ENCODE measurements around the gene ACAD10. TPM values are rescaled to one million over a fixed set of nuclear protein-coding genes. Genes with fewer than 3 reads are reported as not detected.

ACAD10 gene
- 4.9 TPM for polyA plus RNA-seq (2013, experiment 1 of 2)
- polyA plus RNA-seq (2013, experiment 2 of 2), result 5.2 TPM

- peak within 1 kb of the TSS; percentile 50 for H3K4ac ChIP-seq (ENCODE audit: low read depth, low read length)
- no peak within 1 kb of the TSS for H2BK120ac ChIP-seq (ENCODE audit: low read depth, low read length)
- peak within 1 kb of the TSS; percentile 76 for H2AK5ac ChIP-seq (ENCODE audit: low read length)
- H3K4me2 ChIP-seq (ENCODE audit: low read length), result peak within 1 kb of the TSS; percentile 83
- H3K18ac ChIP-seq (ENCODE audit: low read length), result no peak within 1 kb of the TSS
- peak within 1 kb of the TSS; percentile 72 for H3K27ac ChIP-seq (ENCODE audit: low read depth, low read length)
- WGBS (ENCODE audit: extremely low coverage, insufficient coverage, low lambda C conversion rate), result no CpG with 5 or more reads among the region's 63 CpGs
- H3K9ac ChIP-seq (ENCODE audit: low read length), result peak within 1 kb of the TSS; percentile 97
- H3K23ac ChIP-seq (ENCODE audit: low read length), result peak within 1 kb of the TSS; percentile 67
- no peak within 1 kb of the TSS for H4K8ac ChIP-seq (ENCODE audit: low read depth, low read length)
- no peaks in the 10 kb centered on the region for H3K27me3 ChIP-seq (ENCODE audit: insufficient read depth, low read length, poor library complexity)
- peak within 1 kb of the TSS; percentile 35 for H2BK5ac ChIP-seq (ENCODE audit: low read length)
- H3K4me3 ChIP-seq (ENCODE audit: low read length), result peak within 1 kb of the TSS; percentile 100
- H3K79me2 ChIP-seq (ENCODE audit: control insufficient read depth, insufficient read depth, low read length), result peaks cover 18% of the 10 kb centered on the region
- DNase-seq, result peak; percentile 97
- peaks cover 14% of the 10 kb centered on the region for H3K79me1 ChIP-seq (ENCODE audit: low read length)
- peak within 1 kb of the TSS; percentile 97 for H3K56ac ChIP-seq (ENCODE audit: low read length)
- no peak within 1 kb of the TSS for H2BK15ac ChIP-seq (replicated peaks; ENCODE audit: low read depth)
- peaks cover 3% of the 10 kb centered on the region for H3K4me1 ChIP-seq (ENCODE audit: control insufficient read depth, low read depth, low read length)
- peaks cover 2% of the 10 kb centered on the region for H3K36me3 ChIP-seq (ENCODE audit: control insufficient read depth, insufficient read depth, low read length)
- peak within 1 kb of the TSS; percentile 90 for H4K5ac ChIP-seq (ENCODE audit: low read length)
These were observed at the start of gene ACAD10, which contains the start of gene BRAP for GRCh38 chr12:111685811-111686573. Gene ACAD10 (plus strand): TSS chr12:111686053. CDS start chr12:111692710, 6,657 bp downstream. Gene BRAP (minus strand): TSS chr12:111685956. CDS start chr12:111685792, 164 bp downstream.

- WGBS (ENCODE audit: extremely low coverage, insufficient coverage, low lambda C conversion rate), result no CpG with 5 or more reads among the region's 19 CpGs
- H3K23ac ChIP-seq (ENCODE audit: low read length), result peak overlapping the region; percentile 83
- H3K27me3 ChIP-seq (ENCODE audit: insufficient read depth, low read length, poor library complexity), result no peaks in the 10 kb centered on the region
These were observed 49.5 kb upstream of the ACAD10 start for GRCh38 chr12:111636209-111636945.

GRCh38 chr12:111638556-111638955, 47.3 kb upstream of the ACAD10 start:
- Histone ChIP-seq H3K27me3 (ENCODE audit: insufficient read depth, low read length, poor library complexity) (no peaks in the 10 kb centered on the region), H2AK5ac (ENCODE audit: low read length) (no peak overlapping the region), H3K27ac (ENCODE audit: low read depth, low read length) (no peak overlapping the region), H3K4ac (ENCODE audit: low read depth, low read length) (no peak overlapping the region), H3K4me2 (ENCODE audit: low read length) (no peak overlapping the region), H3K18ac (ENCODE audit: low read length) (no peak overlapping the region), H3K56ac (ENCODE audit: low read length) (no peak overlapping the region), H4K5ac (ENCODE audit: low read length) (no peak overlapping the region), H3K79me1 (ENCODE audit: low read length) (no peaks in the 10 kb centered on the region), H3K23ac (ENCODE audit: low read length) (no peak overlapping the region), H3K4me3 (ENCODE audit: low read length) (no peak overlapping the region), H3K9ac (ENCODE audit: low read length) (no peak overlapping the region), H3K4me1 (ENCODE audit: control insufficient read depth, low read depth, low read length) (peaks cover 5% of the 10 kb centered on the region), H3K36me3 (ENCODE audit: control insufficient read depth, insufficient read depth, low read length) (no peaks in the 10 kb centered on the region), H3K79me2 (ENCODE audit: control insufficient read depth, insufficient read depth, low read length) (no peaks in the 10 kb centered on the region), H2BK5ac (ENCODE audit: low read length) (no peak overlapping the region), H2BK120ac (ENCODE audit: low read depth, low read length) (no peak overlapping the region), H4K8ac (ENCODE audit: low read depth, low read length) (no peak overlapping the region), H2BK15ac (replicated peaks; ENCODE audit: low read depth) (no peak overlapping the region)
- no CpG with 5 or more reads among the region's 6 CpGs for WGBS (ENCODE audit: extremely low coverage, insufficient coverage, low lambda C conversion rate)
- DNase-seq, result no peak

More at GRCh38 chr12:111636209-111636945, 49.5 kb upstream of the ACAD10 start:
- H2AK5ac ChIP-seq (ENCODE audit: low read length), result no peak overlapping the region
- peak overlapping the region; percentile 63 for H3K27ac ChIP-seq (ENCODE audit: low read depth, low read length)
- H3K4me1 ChIP-seq (ENCODE audit: control insufficient read depth, low read depth, low read length), result peaks cover 5% of the 10 kb centered on the region
- H3K79me1 ChIP-seq (ENCODE audit: low read length), result no peaks in the 10 kb centered on the region
- H4K5ac ChIP-seq (ENCODE audit: low read length), result no peak overlapping the region
- H2BK15ac ChIP-seq (replicated peaks; ENCODE audit: low read depth), result no peak overlapping the region
- peak; percentile 84 for DNase-seq
- peak overlapping the region; percentile 60 for H3K4ac ChIP-seq (ENCODE audit: low read depth, low read length)
- no peak overlapping the region for H2BK120ac ChIP-seq (ENCODE audit: low read depth, low read length)
- H4K8ac ChIP-seq (ENCODE audit: low read depth, low read length), result no peak overlapping the region
- no peak overlapping the region for H2BK5ac ChIP-seq (ENCODE audit: low read length)
- H3K79me2 ChIP-seq (ENCODE audit: control insufficient read depth, insufficient read depth, low read length), result no peaks in the 10 kb centered on the region
- H3K36me3 ChIP-seq (ENCODE audit: control insufficient read depth, insufficient read depth, low read length), result no peaks in the 10 kb centered on the region
- H3K4me3 ChIP-seq (ENCODE audit: low read length), result no peak overlapping the region
- H3K18ac ChIP-seq (ENCODE audit: low read length), result peak overlapping the region; percentile 62
- no peak overlapping the region for H3K4me2 ChIP-seq (ENCODE audit: low read length)
- H3K56ac ChIP-seq (ENCODE audit: low read length), result peak overlapping the region; percentile 59
- H3K9ac ChIP-seq (ENCODE audit: low read length), result peak overlapping the region; percentile 48

GRCh38 chr12:111640506-111640905, 45.3 kb upstream of the ACAD10 start:
- WGBS (ENCODE audit: extremely low coverage, insufficient coverage, low lambda C conversion rate), result no CpG with 5 or more reads among the region's 5 CpGs
- Histone ChIP-seq H3K9ac (ENCODE audit: low read length) (no peak overlapping the region), H3K4ac (ENCODE audit: low read depth, low read length) (no peak overlapping the region), H3K18ac (ENCODE audit: low read length) (no peak overlapping the region), H3K36me3 (ENCODE audit: control insufficient read depth, insufficient read depth, low read length) (peaks cover 5% of the 10 kb centered on the region), H3K27ac (ENCODE audit: low read depth, low read length) (no peak overlapping the region), H3K23ac (ENCODE audit: low read length) (no peak overlapping the region), H3K27me3 (ENCODE audit: insufficient read depth, low read length, poor library complexity) (no peaks in the 10 kb centered on the region), H3K4me3 (ENCODE audit: low read length) (no peak overlapping the region), H3K79me1 (ENCODE audit: low read length) (no peaks in the 10 kb centered on the region), H3K4me1 (ENCODE audit: control insufficient read depth, low read depth, low read length) (peaks cover 5% of the 10 kb centered on the region), H4K8ac (ENCODE audit: low read depth, low read length) (no peak overlapping the region), H3K79me2 (ENCODE audit: control insufficient read depth, insufficient read depth, low read length) (no peaks in the 10 kb centered on the region), H2AK5ac (ENCODE audit: low read length) (no peak overlapping the region), H3K56ac (ENCODE audit: low read length) (no peak overlapping the region), H4K5ac (ENCODE audit: low read length) (no peak overlapping the region), H2BK5ac (ENCODE audit: low read length) (no peak overlapping the region), H3K4me2 (ENCODE audit: low read length) (no peak overlapping the region), H2BK15ac (replicated peaks; ENCODE audit: low read depth) (no peak overlapping the region), H2BK120ac (ENCODE audit: low read depth, low read length) (no peak overlapping the region)
- no peak for DNase-seq

GRCh38 chr12:111642681-111643426, 43.0 kb upstream of the ACAD10 start:
- peaks cover 8% of the 10 kb centered on the region for H3K36me3 ChIP-seq (ENCODE audit: control insufficient read depth, insufficient read depth, low read length)
- no peak overlapping the region for H4K8ac ChIP-seq (ENCODE audit: low read depth, low read length)
- H3K4me2 ChIP-seq (ENCODE audit: low read length), result no peak overlapping the region
- no peak overlapping the region for H3K18ac ChIP-seq (ENCODE audit: low read length)
- H3K23ac ChIP-seq (ENCODE audit: low read length), result no peak overlapping the region
- H3K27me3 ChIP-seq (ENCODE audit: insufficient read depth, low read length, poor library complexity), result no peaks in the 10 kb centered on the region
- DNase-seq, result no peak
- H2BK5ac ChIP-seq (ENCODE audit: low read length), result no peak overlapping the region
- no peak overlapping the region for H3K27ac ChIP-seq (ENCODE audit: low read depth, low read length)
- no peak overlapping the region for H2AK5ac ChIP-seq (ENCODE audit: low read length)
- H3K4me1 ChIP-seq (ENCODE audit: control insufficient read depth, low read depth, low read length), result no peaks in the 10 kb centered on the region
- WGBS (ENCODE audit: extremely low coverage, insufficient coverage, low lambda C conversion rate), result no CpG with 5 or more reads among the region's 4 CpGs
- no peak overlapping the region for H2BK15ac ChIP-seq (replicated peaks; ENCODE audit: low read depth)
- H3K4me3 ChIP-seq (ENCODE audit: low read length), result no peak overlapping the region
- no peak overlapping the region for H3K56ac ChIP-seq (ENCODE audit: low read length)
- no peaks in the 10 kb centered on the region for H3K79me2 ChIP-seq (ENCODE audit: control insufficient read depth, insufficient read depth, low read length)
- H3K9ac ChIP-seq (ENCODE audit: low read length), result no peak overlapping the region
- H3K79me1 ChIP-seq (ENCODE audit: low read length), result no peaks in the 10 kb centered on the region
- H4K5ac ChIP-seq (ENCODE audit: low read length), result no peak overlapping the region
- H3K4ac ChIP-seq (ENCODE audit: low read depth, low read length), result no peak overlapping the region
- H2BK120ac ChIP-seq (ENCODE audit: low read depth, low read length), result no peak overlapping the region

Data from mesendoderm (in vitro differentiated cells).